ENCODE measurements around the gene SRSF3.
"Not testable (repeated sequence)": the region's sequence is repeated elsewhere in the genome, so short reads cannot be mapped to it uniquely, and the experiment has no call there.

The SRSF3 gene

DNA sequence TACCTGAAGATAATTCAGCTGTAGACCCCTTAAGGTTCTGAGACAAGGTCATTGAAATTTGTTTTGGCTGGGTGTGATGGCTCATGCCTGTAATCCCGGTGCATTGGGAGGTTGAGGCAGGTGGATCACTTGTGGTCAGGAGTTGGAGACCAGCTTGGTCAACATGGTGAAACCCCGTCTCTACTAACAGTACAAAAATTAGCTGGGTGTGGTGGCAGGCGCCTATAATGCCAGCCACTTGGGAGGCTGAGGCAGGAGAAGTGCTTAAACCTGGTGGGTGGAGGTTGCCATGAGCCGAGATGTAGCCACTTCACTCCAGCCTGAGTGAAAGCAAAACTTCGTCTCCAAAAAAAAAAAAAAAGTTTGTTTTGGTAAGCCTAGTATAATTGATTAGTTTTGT, 11.0 kb downstream of the SRSF3 start:
- no peak for DNase-seq (ENCODE audit: low read depth)

DNA sequence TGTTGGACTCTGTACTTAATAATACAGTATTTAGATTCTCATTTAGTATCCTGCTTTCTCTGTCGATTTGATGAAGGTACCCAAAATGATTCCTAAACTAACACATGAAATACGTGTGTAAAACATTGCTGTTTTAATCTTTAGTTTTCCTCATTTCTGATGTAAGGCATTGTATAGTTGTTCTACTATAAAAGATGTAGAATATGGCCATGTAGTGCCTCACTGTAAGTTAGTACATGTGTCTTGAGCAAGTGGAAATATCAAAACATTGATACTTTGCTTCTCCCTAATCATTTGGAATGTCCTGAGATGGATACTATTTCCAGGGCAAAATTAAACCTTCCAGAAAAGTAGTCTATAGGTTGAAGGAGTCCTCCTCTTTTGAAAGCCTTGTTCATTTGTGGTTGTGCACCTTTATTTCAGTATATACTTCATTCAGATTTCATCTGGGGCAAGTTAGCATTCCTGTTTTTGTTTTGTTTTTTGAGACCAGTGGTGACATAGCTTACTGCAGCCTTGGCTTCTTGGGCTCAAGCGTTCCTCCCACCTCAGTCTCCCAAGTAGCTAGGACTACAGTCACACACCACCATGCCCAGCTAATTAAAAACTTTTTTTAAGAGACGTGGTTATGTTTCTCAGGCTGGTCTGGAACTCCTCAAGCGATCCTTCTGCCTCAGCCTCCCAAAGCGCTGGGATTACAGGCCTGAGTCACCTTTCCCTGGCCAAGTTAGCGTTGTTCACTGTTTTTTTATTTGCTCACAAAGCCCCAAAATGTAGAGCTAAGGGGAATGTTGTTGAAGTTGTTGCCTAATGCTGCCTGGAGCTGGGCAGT, 11.6 kb downstream of the SRSF3 start:
- DNase-seq (ENCODE audit: low read depth): peak; percentile 47

DNA sequence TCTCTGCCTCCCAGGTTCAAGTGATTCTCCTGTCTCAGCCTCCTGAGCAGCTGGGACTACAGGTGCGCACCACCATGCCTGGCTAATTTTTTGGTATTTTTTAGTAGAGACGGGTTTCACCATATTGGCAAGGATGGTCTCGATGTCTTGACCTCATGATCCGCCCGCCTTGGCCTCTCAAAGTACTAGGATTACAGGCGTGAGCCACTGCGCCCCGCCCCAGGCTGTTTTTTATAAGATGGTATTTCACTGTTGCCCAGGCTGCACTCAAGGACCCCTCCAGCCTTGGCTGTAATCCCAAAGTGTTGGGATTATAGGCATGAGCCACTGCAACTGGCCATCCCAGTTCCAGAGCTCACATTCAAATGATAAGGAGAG, 13.1 kb downstream of the SRSF3 start:
- DNase-seq (ENCODE audit: low read depth): not testable (repeated sequence)

DNA sequence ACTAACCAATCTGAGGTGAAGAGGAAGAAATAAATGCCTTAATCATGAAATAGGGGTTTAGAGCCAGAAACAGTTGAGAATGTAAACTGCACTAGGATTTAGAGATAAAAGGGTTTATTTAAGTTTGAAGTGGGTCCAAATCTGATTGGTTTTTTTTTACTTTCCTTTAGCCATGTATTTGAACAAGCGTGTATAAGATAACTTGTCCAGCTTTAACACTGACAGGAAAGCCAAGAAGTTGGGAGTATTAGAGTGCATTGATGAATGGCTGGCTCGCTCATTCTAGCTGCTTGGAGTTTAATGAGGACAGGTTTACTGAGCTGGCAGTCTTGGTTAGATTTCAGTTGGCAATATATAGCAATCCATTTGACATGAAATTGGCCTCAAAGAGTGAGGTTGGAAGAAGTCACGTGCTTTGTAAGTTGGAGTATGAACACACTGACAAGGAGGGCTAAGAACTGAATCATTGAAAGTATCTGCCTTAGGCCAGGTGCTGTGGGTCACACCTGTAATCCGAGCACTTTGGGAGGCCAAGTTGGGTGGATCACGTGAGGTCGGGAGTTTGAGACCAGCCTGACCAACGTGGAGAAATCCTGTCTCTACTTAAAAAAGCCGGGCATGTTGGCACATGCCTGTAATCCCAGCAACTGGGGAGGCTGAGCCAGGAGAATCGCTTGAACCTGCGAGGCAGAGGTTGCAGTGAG, 13.7 kb downstream of the SRSF3 start:
- DNase-seq (ENCODE audit: low read depth): no peak

DNA sequence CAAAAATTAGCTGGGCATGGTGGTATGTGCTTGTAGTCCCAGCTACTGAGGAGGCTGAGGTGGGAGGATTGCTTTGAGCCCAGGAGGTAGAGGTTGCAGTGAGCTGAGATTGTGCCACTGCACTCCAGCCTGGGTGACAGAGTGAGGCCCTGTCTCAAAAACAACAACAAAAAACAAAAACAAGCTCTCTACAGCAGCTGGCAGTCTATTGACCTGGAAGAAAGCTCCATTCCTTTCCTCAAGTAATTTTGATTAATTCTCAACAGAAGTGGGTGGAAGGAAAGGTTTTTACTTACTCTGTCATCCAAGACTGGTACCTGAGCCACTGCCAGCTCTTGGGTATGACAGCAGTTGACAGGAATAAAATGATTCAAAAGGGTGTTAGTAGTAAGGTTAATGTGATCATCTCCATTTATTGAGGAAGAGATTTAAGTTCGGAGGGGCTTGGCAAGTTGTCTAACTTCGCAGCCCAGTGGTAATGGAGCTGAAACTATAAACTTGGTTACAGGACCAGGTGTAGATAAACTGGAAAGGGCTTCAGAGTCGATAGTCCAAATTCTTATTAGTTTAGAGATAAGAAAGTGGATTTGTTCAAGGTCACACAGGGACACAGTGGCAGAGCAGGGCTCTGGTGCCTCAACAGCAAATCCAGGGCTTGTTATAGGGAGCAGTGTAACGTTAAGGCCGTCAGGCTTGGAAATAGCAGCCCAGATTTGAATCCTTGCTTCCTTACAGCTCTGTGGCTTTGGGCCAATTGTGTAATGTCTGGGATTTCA, 14.8 kb downstream of the SRSF3 start:
- peak; percentile 16 for DNase-seq (ENCODE audit: low read depth)

DNA sequence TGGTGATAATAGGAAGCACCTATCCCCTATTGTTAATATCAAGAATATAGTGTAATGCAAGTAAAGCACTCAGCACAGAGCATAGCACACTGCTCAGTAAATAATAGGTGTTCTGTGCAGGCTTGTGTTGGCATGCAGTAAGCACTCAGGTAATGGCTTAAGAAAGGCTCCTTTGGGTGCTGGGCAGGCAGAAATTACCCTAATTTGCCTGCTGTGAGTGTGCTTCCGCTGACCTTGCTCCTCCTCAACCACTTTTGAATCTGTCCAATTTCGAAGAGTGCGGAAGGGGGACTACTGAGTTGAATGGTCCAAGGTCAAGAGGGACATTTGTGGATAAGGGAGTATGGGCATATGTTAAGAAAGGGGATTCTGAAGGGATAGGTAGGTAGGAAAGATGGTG, 15.4 kb downstream of the SRSF3 start:
- DNase-seq (ENCODE audit: low read depth): no peak

DNA sequence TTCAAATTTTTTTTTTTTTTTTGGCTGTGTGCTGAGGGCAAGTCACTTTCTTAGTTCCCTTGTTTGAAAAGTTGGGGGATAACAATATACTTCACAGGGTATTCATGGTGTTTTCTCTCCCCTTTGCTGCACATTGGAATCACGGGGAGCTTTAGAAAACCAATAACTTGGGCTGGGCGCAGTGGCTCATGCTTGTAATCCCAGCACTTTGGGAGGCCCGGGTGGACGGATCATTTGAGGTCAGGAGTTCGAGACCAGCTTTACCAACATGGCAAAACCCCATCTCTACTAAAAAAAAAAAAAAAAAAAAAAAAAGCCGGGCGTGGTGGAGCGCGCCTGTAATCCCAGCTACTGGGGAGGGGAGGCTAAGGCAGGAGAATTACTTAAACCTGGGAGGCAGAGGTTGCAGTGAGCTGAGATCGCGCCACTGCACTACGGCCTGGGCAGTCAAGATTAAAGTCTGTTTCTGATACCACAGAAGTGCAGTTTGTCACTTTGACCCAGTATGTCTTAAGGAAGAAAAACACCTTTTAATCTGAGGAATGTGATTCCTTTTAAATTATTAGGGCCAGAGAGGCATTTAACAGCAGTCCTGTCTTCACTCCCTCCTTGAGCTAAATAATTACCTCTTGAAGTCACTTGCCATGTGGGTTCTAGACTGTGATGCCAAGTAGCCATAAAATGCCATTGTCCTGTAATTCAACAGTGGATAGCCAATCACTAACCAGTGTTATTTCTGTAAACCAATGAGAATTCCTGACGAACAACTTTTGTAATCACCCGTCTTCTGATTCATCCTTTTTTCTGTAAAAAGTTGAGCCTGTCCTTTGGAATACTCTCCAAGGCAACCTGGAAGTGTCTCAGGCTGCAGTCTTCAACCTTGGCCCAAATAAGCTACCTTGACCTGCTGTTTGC, 16.1 kb downstream of the SRSF3 start:
- no peak for DNase-seq (ENCODE audit: low read depth)

DNA sequence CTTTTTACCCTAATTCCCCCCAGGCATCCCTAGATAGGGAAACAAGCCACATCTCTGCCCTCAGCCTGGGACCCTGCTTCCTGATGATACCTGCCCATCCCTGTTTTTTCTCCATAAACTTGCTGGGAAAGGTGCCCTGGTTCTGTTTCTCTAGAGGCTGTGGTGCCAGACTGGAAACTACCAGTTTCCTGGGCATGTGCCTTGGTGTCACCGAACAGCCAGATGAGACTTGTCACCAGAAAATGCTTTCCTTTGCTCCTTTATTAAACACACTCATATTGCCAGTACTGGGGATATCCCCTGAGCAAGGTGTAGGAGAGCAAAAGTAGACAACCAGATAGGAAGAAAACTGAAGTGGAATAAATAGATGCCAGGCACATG, 16.8 kb downstream of the SRSF3 start:
- DNase-seq (ENCODE audit: low read depth): no peak

DNA sequence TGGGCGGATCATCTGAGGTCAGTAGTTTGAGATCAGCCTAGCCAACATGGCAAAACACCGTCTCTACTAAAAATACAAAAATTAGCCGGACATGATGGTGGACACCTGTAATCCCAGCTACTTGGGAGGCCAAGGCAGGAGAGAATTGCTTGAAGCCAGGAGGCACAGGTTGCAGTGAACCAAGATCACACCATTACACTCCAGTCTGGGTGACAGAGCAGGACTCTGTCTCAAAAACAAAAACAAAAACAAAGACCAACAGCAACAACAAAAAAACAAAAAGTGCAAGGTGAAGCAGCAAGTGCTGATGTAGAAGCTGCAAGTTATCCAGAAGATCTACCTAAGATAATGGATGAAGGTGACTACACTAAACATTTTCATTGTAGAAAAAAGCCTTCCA, 17.5 kb downstream of the SRSF3 start:
- DNase-seq (ENCODE audit: low read depth): not testable (repeated sequence)

DNA sequence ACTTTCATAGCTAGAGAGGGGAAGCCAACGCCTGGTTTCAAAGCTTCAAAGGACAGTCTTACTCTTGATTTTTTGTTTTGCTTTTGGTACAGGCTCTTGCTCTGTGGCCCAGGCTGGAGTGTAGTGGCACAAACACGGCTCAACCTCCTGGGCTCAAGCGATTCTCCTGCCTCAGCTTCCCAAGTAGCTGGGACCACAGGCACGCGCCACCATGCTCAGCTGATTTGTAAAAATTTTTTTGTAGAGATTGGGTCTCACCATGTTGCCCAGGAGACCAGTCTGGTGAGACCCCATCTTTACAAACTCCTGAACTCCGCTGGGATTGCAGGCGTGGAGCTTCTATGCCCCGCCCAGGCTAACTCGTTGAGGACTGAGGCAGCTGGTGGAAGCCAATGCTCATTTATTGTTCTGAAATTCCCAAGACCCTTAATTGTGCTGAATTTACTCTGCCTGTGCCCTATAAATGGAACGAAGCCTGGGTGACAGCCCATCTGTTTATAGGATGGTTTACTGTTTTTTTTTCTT, 18.0 kb downstream of the SRSF3 start:
- DNase-seq (ENCODE audit: low read depth): no peak

DNA sequence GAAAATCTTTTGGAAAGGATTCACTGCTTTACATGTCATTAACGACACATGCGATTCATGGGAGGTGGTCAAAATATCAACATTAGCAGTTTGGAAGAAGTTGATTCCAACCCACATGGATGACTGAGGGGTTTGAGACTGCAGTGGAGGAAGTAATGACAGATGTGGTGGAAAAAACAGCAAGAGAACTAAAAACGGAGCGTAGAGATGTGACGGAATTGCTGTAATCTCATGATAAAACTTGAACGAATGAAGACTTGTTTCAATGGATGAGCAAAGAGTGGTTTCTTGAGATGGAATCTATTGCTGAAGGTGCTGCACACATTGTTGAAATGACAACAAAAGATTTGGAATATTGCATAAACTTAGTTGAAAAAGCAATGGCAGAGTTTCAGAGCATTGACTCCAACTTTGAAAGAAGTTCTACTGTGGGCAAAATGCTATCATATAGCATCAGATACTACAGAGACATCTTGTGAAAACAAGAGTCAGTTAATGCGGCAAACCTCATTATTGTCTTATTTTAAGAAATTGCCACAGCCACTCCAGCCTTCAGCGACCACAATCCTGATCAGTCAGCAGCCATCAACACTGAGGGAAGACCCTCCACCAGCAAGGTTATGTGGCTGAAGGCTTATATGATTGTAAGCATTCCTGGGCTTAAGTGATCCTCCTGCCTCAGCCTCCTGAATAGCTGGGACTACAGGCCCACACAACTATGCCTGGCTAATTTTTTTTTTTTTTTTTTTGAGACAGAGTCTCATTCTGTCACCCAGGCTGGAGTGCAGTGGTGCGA, 19.2 kb downstream of the SRSF3 start:
- no peak for DNase-seq (ENCODE audit: low read depth)

DNA sequence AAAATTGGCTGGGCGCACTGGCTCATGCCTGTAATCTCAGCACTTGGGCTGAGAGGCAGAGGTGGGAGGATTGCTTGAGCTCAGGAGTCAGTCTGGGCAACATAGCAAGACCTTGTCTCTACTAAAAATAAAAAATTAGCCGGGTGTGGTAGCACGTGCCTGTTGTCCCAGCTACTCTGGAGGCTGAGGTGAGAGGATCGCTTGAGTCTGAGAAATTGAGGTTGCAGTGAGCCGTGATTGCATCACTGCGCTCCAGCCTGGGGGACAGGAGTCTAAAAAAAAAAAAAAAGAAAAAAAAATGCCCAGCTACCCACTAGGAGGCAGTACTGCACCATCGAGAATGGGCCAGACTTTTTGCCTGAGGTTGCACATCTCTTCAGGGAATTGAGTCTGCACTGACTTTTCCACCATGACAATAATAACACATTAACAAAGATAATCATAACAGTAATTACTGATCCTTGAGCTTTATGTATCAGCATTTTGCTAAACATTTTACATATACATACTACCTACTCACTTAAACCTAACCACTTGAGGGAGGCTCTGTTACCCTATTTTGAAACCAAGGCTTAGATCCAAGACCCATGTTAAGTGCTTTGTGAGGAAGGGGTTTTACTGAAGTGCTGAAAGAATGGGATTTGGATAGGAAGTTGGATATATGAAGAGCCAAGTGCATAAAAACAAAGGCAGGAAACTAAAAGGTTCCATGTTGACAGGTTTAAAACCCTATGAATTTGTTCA, 21.0 kb downstream of the SRSF3 start:
- peak; percentile 68 for DNase-seq (ENCODE audit: low read depth)

DNA sequence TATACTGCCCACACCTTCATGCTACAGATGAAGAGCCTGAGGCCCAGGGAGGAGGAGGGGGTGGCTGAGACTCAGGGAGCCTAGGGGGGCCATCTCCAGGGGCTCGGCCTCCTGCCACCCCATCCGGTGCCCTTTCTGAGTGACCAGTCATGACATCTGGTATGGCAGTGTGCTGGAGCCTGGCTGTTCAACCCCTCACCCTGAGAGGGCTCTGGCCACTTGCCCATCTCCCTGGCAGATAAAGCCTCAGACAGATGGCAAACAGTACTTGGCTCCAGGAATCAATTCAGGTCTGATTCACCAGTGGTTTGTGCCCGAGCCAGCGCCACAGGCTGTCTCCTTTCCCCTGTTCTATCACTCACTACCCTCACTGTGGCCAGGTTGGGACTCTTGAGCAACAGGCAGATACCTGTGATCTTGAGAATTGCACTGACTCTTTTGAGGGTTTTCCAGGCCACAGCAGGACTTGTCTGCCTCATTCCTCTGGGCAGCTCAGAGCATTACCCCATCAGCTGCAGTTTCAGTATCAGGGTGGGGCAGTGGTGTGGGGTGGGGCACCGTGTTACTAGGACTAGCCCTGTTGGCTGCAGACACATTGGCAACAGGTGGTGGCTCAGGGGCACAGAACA, 22.8 kb downstream of the SRSF3 start:
- peak; percentile 30 for DNase-seq (ENCODE audit: low read depth)

DNA sequence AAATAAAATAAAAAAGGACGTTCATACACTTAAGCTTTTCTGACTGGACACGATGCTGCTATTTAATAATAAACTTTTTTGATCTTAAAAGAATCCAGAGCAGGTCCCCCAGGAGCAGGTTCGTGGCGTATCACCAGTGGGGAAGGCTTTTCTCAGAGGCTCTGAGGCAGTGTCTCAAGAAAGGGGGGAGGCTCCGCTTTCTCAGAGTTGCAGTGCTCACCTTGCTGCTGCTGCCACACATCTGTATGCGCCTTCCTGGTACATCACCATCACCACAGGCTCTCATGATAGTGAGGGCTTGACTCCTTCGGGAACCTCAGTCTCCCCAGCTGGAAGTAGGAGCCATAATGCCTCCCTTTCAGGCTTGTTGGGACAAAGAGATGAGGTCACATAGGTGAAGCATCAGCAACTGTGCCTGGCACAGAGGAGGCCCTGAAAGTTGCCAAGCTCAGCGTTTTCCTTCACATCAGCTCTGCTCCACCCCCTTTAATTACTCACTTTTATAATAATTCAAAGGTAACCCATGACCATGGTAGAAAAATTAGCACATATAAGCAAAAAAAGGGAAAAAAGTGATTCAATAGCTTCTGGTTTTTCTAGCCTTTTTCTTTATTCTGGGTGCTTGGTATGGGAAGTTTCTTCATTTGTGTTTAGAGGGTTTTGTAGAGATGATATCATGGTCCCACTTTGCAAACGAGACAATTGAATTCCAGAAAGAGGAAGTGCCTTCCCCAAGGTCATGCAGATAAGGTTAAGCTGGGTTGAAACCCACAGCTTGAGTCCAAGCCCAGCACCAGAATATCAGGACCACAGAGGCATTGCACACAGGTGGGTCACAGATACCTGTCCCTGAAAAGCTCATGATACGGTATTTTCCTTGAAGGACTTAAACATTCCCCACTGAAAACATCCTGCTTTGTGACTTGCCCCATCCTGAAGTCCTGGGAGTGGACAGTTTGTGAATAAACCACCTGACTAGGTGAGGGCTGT, 24.5 kb downstream of the SRSF3 start:
- no peak for DNase-seq (ENCODE audit: low read depth)

DNA sequence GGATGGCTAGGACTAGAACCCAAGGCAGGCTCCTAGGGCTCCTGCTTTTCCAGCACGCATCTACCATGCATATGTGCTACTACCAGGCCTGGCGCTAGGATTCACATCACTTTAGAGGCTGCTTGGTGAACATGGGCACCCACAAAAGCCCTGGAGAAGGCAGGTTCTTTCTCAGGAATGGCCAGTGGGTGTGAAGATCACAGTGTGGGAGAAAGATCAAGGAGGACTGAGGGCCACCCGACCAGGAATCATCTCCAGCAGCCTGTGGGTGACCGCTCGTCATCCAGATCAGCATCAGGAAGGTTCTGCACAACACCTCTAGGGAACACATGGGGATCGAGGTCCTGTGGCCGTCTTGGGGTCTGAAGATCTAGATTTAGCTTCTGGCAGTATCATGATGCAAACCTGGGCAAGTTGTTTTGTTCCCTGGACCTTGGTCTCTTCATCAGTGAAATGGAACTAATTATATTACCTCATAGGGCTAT, 27.3 kb downstream of the SRSF3 start:
- DNase-seq (ENCODE audit: low read depth): no peak

DNA sequence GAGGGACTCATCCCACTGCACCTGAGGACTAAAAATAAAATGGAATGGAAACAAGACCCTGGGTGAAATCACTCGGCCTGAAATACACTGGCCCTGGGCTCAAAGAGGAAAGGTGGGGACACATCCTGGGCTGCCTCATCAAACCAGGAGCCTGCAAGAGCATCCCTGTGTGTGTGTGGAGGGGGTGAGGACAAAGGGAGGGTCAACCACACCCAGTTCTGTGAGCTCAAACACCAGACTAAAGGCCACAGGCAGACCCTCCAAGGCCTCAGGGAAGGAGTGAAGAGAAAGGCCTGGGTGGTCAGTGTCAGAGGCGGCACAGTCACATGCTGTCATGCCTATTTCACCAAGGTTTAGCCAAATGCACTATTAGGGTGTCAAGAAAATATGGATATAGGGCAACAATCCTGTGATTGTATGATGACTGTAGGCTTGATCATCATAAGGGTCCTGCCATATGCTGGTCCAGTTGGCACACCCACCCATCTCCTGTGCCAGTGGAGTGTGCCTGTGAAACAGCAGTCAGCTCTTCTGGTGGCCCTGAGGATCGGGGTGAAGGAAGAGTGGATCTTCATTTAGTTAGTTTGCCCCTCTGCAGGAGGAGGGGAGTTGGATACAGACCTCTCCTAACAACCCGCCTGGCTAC, 28.9 kb downstream of the SRSF3 start:
- no peak for DNase-seq (ENCODE audit: low read depth)
